NCI-H2171 (cell line): Measurements from ENCODE around the gene KCNIP4.

ENCODE experiments used
- DNase-seq: peaks from one replicate; lab custom pipeline; 2025; lab: John Stamatoyannopoulos, UW

Gene KCNIP4

DNA sequence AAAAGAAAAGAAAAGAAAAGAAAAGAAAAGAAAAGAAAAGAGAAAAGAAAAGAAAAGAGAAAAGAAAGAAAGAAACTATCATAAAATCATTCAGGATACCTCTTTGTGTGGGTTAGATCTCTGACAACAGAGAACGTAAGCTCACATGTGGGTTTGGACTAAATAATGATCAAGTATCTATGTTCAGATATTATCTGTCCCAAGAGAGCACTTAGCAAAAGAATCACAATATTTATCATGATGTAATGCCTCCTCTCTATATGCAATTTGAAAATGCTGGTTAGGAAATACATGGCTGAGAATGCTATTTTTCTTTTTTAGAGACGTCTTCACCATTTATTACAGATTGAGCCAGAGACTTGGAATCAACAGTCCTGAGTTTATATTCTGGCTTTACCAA lies 191.3 kb downstream of the KCNIP4 start:
- no peak for DNase-seq

DNA sequence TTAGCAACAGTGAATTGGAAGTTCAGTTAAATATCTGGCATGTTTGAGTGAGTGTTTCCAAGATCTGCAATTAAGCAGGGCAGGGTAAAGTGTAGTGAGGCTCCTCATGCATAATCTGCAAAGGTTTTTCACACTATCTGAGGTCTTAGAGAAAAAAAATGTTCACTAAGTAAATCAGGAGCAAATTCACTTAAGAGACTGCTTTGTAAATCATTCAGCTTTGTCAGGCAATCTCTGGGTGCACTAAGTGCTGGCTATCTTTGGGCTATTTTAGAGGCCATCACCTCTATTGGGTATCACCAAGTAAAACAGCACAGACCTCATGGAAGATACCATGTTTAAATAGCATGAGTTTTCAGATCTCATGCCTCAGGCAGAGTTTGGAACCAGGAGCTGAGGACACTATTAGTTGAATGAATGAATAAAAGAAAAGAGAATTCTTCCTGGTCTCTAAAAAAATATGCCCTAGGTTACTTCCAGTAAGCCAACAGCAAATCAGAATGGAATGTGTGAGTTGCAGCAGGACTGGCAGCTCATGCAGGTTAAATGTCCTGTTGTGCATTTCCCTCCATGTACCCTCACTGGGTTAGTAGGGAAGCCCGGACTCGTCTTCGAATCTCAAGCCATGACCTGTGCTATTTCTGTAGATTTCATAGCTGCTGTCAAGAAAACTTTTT lies 195.3 kb downstream of the KCNIP4 start:
- DNase-seq, result no peak

DNA sequence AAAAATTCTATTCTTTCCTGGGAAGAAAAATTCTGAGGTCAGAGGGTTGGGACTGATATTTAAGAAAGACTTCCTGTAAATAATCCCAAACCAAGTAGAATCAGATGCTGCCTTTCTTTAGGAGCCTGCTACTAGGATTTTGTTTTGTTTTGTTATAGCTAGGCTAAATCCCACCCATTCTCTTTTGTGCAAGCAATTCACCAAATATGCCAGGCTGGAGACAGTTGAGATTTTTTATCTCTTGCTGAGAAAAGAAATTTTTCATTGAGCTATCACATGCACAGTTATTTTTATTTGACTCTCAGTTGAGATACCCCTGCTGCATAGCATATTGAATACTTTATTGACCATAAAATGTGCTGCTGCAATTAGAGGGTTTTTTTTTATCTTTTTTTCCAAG lies 196.0 kb downstream of the KCNIP4 start:
- DNase-seq, result no peak

DNA sequence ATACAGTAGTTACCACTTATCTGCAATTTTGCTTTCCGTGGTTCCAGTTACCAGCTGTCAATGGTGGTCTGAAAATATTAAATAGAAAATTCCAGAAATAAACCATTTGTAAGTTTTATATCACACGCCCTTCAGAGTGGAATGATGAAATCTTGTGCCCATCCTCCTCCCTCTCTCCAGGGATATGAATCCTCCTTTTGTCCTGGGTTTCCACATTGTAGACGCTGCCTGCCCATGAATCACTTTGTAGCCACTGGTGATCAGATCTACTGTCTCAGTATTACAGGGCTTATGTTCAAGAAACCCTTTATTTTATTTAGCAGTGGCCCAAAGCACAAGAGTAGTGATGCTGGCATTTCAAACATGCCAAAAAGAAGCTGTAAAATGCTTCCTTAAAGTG lies 198.6 kb downstream of the KCNIP4 start:
- no peak for DNase-seq

DNA sequence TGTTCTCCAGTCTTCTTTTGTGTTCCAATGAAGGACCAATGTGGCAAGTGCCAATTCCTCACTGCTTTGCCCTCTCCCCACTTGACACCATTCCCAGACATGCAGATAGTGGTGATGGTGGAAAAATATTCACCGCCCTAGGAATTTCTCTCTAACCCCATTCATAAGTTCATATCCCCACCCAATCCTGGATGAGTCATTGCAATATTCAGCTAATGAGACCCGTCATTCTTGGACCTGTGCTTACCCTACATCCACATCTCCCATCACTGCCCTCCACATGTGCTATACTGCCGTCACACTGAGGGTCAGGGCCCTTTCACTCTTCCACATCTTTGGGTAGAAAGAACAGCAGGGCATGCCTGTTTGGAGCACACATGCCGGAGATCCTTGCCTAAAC lies 199.2 kb downstream of the KCNIP4 start:
- DNase-seq, result no peak

DNA sequence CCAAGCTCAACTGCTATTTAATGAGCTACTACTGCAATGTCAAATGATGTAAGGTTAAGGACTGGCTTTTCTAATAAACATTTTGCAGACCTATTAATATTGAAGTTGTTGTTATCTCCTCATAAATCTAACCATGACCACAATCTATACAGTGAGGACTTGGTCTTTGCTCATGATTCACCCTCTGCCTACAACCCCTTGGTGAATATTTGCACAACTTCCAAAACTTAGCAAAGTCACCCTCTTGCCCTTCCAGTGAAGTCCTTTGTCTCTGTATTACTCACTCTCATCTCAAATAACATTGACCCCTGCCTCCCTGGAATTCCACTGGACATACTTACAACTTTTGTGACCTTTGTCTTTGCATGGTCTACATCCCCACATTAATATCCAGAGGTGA lies 204.5 kb downstream of the KCNIP4 start:
- DNase-seq, result no peak

DNA sequence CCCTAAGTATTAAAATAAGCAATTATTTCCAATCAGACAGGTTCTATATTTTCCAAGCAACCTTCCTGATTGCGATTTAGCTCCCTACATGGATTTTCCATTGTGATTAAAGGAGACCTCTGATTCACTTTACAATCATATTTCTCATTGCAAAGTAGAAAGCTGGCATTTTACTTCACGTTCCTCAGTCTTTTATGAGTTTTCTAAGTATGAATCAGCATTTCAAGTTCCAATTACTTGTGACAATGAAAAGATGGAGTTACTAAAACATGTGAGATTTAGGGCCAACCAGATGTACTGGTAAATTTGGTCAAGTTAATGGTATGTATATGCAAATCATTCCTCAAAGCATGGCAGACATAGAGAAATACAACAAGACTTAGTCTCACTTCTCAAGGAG lies 206.2 kb downstream of the KCNIP4 start:
- DNase-seq, result no peak

DNA sequence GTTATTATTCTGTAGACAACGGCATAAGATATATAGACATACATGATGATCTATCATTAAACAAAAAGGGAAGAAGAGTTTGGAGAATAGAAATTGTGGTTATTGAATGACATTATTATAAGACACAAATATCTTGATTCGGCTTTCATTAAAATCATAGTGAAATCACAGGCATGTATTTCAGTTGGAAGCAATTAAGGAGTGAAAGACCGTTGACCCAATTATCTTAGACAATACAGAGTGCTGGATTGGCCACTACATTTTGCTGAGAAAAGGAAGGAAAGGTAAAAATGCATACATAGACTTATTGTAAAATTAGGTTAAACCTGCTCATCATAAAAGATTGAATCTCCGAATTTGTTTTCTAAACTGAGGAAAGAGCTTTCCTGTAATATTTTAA lies 209.8 kb downstream of the KCNIP4 start:
- no peak for DNase-seq

DNA sequence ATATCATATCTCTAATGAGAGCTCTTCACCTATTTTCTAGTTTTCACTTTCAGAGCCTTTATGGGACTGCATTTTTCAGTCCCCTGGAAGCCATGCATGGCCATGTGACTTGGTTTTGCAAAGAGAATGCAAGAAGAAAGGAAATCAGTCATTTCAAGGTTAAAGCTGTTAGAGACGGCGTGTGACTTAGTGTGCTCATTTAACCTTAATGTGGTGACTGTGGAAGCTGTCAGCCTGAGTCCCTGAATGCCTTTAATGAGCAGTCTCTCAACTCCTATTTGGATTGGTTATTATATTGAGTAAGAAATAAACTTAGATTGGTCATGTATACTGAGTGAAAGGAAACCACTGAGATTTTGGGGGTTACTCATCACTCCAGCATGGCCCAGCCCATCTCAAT lies 212.7 kb downstream of the KCNIP4 start:
- DNase-seq, result no peak

DNA sequence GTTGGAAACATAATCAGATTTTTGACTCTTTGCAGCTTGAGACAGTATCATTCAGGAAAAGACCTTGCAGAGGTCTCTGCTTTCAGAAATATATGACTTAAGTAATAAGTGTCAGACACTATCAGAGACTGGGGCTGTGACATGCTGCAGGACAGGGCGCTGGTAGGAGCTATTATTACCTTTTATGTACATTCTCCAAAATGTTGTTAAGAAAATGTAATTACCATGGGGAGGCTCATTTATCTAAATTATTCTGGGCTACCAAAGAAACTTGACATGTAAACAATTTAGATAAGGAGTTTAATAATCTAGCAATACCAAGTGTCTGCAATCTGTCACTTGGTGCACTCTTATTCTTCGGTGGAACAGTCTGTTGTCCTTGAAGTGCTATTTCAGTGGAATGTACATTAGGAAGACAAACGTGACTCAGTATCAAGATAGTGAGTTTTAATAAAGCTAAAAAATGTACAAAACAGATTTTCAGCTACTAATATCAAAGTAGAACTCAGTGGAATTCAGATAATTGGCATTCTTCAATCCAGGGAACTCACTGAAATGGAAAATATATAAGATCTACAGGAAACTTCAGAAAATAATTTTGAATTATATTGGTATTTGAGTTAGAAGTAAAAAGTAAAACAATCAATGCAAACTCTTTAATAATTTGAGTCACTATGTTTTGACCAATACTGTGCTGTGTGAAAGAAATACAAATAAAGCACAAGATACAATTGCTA lies 214.5 kb downstream of the KCNIP4 start:
- DNase-seq, result no peak

DNA sequence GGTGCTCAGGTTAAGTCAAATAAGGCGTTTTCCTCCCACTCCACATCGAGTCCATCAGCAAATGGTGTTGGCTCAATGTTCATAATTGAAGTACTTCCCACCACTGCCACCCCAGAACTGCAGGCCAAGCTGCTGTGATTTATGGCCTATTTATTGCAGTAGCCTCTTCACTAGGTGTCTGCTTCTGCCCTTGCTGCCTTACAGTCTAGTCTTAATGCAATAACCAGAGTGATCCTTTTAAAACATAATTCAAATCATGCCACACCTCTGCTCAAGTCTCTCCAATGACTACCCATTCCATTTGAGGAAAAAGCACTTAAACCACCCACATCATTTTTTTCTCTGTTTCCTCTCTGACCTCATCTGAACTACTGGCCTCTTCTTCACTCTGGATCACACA lies 220.3 kb downstream of the KCNIP4 start:
- no peak for DNase-seq

DNA sequence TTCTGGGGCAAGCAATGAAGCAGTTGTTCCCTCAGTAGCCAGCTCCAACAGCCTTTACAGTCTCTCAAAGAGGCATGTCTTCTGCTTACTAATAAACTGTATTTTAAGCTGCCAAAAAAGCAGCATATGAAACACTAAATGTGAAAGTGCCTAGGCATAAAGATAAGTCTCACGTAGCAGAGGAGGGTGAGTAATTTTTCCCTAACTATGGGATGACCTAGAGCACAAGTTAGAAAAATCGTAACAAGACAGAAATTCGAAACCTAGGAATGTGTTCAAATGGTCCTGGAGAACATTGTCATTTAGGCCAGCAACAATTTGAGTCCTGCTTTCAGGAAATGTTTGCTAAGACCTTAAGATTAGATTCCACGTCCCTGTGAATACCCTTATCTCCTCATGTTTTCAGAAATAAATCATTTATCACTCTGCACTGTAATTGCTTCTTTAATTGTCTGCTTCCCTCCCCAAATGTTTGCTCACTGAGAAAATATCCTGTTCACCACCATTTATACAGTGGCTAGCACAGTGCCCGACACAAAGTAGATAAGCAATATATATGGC lies 222.2 kb downstream of the KCNIP4 start:
- DNase-seq, result no peak

DNA sequence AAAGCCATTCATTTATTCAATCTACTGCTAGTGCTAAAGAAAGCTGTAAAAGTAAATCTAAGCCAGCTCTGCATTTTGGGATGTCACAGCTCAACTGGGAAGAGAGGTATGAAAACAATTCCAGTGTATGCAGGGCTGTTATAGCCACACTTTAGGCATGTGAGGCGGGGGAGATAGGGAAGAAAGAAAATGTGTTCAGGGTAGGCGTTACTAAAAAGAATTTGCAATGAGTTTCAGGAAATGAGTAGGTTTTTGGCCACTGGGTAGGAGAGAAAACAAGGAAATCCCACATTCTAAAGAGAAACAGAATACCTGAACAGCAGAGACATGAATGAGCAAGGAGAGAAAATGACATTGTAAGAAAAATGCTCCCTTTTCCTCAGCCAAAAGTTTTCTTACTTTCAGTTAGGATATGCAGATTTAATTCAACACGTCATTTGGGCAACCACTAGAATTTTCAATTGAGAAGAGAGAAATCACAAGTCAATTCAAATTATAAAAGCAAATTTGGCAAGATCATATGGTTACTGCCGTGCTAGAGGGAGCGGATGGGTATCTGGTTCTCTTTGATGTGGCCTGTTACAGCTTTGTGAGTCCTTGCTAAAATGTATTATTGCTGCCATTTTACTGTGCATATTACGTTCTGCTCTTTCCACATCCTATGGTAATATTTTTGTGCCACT lies 226.3 kb downstream of the KCNIP4 start:
- no peak for DNase-seq

DNA sequence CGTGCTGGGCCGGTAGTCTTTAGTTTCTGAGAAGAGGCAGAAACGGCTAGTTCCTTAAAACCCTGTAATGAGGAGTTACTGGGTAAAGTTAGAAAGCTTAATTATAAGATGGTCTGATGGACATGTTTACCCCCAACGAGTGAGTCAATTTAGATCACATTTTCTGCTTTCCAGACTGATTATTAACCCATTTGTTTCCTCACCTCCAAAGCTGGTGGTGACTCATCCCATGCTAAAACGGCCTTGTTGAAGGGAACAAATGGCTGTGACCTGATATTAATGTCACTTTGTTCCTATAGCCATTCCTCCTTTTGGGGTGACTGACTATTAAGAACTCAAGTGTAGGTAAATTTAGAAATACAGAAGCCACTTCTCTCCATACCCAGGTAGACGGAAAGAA lies 232.0 kb downstream of the KCNIP4 start:
- DNase-seq, result no peak

DNA sequence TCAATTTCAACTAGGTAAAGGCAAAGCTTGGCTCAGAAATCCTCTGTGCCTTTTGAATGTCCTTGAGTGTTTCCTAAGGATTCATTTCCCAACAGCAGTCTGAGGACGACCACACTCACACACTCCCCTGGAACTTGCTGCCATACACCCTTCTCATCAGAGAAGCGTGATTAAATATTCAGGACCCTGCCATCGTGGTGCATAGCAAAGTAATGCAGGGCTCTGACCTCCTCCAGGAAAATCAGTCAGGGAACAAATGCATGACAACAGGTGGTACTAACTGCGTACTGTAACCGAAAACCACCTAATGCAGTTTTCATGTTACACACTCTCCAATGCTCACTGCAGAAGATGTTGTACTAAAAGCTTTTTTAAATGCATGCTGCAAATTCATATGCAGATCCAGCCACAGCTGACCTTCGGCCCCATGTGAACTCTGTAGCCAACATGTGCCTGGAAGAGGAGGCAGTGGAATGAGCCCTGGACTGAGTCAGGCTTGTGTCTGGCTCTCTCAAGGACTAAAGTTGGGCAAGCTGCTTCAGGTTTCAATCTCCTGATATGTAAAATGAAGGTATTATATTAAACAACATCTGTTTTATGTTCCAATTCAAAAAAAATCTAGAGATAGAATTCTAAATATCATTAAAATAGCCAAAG lies 238.3 kb downstream of the KCNIP4 start:
- no peak for DNase-seq

DNA sequence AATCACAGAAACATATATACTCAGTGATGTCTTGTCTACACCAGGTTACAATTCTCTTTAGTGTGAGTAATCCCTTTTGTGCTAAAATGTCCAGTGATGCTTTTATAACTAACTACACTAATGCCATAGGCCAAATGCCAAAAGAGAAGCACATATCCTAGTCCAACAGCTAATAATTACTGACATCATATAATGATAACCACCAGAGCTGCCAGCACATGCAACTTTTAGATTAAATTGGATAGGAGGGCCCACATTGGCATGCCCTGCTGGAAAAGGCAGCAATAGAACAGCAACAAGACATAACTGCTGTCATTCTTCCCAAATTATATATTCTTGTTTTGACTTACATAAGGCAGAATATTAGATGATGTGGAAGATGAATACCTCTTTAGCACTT lies 238.8 kb downstream of the KCNIP4 start:
- no peak for DNase-seq

DNA sequence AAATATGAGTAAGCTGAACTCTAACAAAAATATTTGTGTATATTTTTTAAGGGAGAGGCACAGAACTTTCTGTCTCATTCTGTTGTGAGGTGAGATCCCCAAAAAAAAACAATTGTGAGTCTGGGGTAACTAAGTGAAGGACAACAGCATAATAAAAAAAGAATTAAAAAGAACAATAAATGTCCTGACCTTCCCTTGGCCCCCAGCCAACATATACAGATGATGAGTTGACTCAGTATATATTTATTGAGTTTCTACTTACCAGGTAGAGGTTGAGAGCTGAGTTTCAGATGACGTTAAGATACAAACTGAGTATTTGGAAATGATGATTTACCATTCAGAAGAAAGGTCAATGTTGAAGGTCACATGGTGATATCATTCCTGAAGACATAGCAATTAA lies 239.5 kb downstream of the KCNIP4 start:
- no peak for DNase-seq

DNA sequence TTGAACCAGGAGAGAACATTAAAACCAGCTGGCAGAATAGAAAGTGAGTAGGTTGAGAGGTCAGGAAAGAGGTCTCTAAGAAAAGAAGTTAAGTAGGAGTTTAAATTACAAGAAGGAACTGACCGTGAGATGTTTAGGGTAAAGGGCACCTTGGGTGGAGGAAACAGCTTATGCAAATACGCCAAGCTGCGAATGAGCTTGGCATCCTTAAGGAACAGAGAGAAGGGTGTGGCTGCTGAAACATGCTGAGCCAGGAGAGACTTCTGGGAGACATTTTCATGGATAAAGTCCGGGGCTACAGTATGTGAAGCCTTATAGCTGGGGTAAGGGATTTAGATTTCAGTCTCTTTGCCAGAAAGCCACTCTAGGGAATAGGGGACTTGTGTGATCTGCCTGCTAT lies 249.1 kb downstream of the KCNIP4 start:
- DNase-seq, result no peak

DNA sequence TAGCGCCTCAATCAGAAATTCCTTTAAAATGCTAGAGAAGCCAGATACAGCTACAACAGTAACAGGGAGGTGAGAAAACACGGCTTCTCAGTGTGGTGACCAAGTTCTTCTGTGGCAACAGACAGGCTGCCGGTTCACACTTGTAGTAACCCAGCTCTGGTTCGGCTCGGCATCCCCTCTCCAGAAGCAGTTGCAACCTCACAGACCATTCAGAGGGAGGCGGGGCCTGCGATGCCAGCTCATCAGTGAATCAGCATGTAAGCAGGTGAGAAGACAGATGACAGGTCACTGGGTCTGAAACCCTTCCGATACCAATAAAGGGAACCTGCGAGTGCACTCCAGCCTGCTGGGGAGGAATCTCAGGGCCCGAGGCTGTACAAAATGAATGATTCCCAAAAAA lies 251.0 kb downstream of the KCNIP4 start:
- no peak for DNase-seq

DNA sequence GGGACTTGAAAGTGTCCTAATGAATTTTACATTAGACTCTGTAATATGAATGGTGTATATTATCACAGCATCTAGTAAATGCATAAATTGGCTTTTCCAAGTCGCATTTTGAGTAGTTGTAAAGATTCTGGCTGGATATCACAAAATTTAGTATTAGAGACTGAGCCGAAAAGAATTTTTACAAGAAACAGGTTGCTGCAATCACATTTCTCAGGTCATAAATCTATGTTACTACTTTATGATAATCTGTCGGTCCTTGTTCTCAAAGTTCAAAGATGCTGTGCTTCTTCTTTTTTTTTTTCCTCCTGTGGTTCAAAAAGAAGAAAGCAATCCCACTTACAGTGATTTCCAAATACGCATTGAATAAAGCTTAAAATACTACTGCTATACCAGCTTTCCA lies 253.4 kb downstream of the KCNIP4 start:
- no peak for DNase-seq

DNA sequence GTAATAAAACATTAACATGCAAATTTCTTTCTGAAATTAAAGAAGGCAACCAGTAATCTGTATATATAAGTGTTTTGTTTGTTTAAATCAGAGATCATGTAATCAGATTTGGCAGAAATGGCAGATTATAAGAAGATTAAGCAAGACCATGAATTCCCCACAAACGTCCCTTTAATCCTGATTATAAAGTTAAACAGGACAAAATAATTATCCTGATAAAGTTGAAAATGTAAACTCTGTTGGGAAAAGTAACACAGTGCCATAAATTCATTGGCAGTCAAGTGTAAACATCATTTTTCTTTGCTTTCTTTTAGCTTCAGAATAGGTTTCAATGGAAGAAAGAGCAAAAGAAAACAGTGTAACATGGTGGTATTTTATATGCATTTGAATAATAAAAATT lies 256.3 kb downstream of the KCNIP4 start:
- DNase-seq, result no peak

DNA sequence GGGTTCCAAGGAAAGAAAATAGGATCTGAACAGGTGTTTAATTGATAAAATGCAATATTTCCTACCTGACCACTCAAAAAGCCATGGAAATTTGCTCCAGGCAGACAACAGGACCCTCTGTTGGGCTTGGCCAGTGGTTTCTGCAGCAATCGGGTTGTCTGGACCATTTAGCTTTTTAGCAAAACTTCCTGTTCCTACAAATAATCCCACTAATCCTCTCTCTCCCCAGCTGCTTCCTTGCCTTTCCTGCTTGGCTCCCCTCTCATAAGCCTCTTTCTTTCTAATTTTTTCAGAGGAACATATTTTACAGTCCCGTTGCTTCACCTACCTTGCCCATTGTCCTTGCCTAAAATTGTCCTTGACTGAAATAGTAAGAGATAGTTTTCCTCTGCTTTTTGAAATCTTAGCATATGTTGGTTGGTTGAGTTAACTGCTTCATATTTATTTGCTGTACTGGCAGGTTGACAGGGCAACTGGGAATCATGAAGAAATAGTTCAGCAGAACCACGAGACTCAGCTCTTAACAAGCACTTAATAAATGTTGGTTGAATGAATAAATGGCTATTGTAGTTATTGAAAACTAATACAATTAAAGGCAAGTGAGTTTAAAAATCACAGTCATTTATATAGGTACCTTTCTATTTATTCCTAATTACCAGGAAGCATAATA lies 259.8 kb downstream of the KCNIP4 start:
- DNase-seq, result no peak
